Gastrocnemius medialis (tissue), 4 donors: ENCODE results near the gene C12orf75.

Experiments
- CTCF ChIP-seq, 5 experiments: fragments of 450-650 bp in 3 of 5; fragments of 200-600 bp in 2 of 5; sonication (generic) in 2 of 5; IDR thresholded peaks in 4 of 5; conservative IDR thresholded peaks in 1 of 5; 1 replicate in 4 of 5; 2 replicates in 1 of 5; pipeline ENCODE4 v1.5.1; 2016 to 2019; ENCODE audit warnings: antibody characterized with exemption in 5 of 5, mild to moderate bottlenecking in 3 of 5, moderate library complexity in 3 of 5
- POLR2A ChIP-seq, 2 donors: fragments of 450-650 bp; IDR thresholded peaks; one replicate each; pipeline ENCODE4 v1.6.1; 2017; ENCODE audit warnings: antibody characterized with exemption in 2 of 2, mild to moderate bottlenecking in 2 of 2, moderate library complexity in 2 of 2

DNA sequence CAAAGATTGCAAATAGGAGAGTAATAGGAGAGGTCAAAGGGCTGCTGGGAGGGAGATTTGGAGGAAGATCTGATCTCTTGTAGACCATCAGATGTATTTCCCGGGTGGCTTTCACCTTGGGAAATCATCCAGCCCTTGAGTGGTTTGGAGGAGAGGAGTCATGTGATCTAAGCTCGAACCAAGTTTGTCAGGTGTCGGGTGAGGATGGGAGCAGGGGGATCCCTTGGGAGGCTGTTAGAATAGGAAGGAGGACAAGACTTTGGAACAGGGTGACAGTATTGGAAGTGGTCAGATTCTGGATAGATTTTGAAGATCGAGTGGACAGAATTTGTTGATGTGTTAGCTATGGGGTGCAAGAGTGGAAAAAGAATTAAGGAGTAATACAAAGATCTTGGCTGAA, 46.6 kb downstream of the C12orf75 start:
- TF ChIP-seq POLR2A (IDR thresholded peaks at IDR 0.05) (no peak), CTCF (IDR thresholded peaks at IDR 0.05 in 4 of 5, conservative IDR thresholded peaks at IDR 0.05 in 1 of 5) (no peak)
